MCF 10A (cell line): ENCODE results near the gene ST3GAL3. TPM values are rescaled to one million over a fixed set of nuclear protein-coding genes. Genes with fewer than 3 reads are reported as not detected.

Experiments used
- BruUV-seq: library from RNA; stranded (reverse); fragments of 400-500 nt; replicated peaks from 2 replicates; lab custom pipeline; 2021; lab: Mats Ljungman, UMichigan
- CTCF ChIA-PET: fragments of 300-600 bp; sonication (Branson Sonifier 250); formaldehyde crosslinking; extraction: SDS; loops from one replicate; lab custom pipeline; 2021; ENCODE audit warnings: antibody characterized with exemption, inconsistent platforms; lab: Yijun Ruan, JAX
- POLR2A ChIA-PET: fragments of 300-600, 350-650 bp; sonication (Branson Sonifier 250); formaldehyde crosslinking; extraction: SDS; loops from one replicate; lab custom pipeline; 2020; ENCODE audit warnings: antibody characterized with exemption, inconsistent platforms; lab: Yijun Ruan, JAX
- DNase-seq: peaks from one replicate; pipeline ENCODE4 v3.0.0-alpha.2; 2018; ENCODE audit not compliant: unreplicated experiment
- H3K27ac Mint-ChIP-seq: one replicate; pipeline ENCODE4 v1.8.0; 2022; ENCODE audit warnings: mild to moderate bottlenecking, low read depth, mixed read lengths; ENCODE audit not compliant: unreplicated experiment
- H3K27me3 Mint-ChIP-seq: one replicate; pipeline ENCODE4 v1.8.0; 2022; ENCODE audit warnings: mixed read lengths; ENCODE audit not compliant: insufficient read depth, unreplicated experiment
- H3K36me3 Mint-ChIP-seq: one replicate; pipeline ENCODE4 v1.8.0; 2022; ENCODE audit warnings: mild to moderate bottlenecking, moderate library complexity, mixed read lengths; ENCODE audit not compliant: insufficient read depth, unreplicated experiment
- H3K4me1 Mint-ChIP-seq: one replicate; pipeline ENCODE4 v1.8.0; 2022; ENCODE audit warnings: mixed read lengths; ENCODE audit not compliant: insufficient read depth, unreplicated experiment
- H3K4me3 Mint-ChIP-seq: one replicate; pipeline ENCODE4 v1.8.0; 2022; ENCODE audit warnings: mild to moderate bottlenecking, moderate library complexity, mixed read lengths; ENCODE audit not compliant: unreplicated experiment
- H3K9me3 Mint-ChIP-seq: one replicate; pipeline ENCODE4 v1.8.0; 2022; ENCODE audit warnings: mixed read lengths; ENCODE audit not compliant: unreplicated experiment
- CTCF ChIP-seq: fragments of 200-600 bp; IDR thresholded peaks from one replicate; pipeline ENCODE4 v1.8.0; 2022; ENCODE audit warnings: antibody characterized with exemption, mild to moderate bottlenecking; ENCODE audit not compliant: unreplicated experiment
- intact Hi-C: fragments of 100-400 bp; cut with micrococcal nuclease; formaldehyde crosslinking; loops from 2 replicates; pipeline ENCODE4 v1.14.1; 2022
- microRNA-seq: library from miRNA; unstranded; fragments of <30 nt; microRNA quantifications from one replicate; pipeline ENCODE4 v1.2.0, GENCODE V29; 2022
- total RNA-seq: library from RNA; stranded (reverse); gene quantifications from 2 replicates; pipeline ENCODE4 v1.2.3, GENCODE V29; 2022

ST3GAL3 gene
- total RNA-seq, 1 experiment from 2014 or later = 24.2 TPM

- H3K4me3 Mint-ChIP-seq = peak overlapping the region; percentile 63
- H3K4me1 Mint-ChIP-seq = peaks cover 55% of the 10 kb centered on the region
- H3K36me3 Mint-ChIP-seq = peaks cover 32% of the 10 kb centered on the region
- intact Hi-C loops = loop anchor here (2.0 kb wide), 2 partner anchors 24 to 218 kb away; no protein-coding TSS in a partner anchor
- H3K27me3 Mint-ChIP-seq = no peaks in the 10 kb centered on the region
- H3K27ac Mint-ChIP-seq = peak overlapping the region; percentile 10
- no peak for TF ChIP-seq CTCF
- DNase-seq = peak; percentile 64
- POLR2A ChIA-PET = interaction anchor here (0.7 to 1.2 kb wide), 6 partner anchors 9 to 233 kb away, joined by 3 to 5 read pairs (median 3); no protein-coding TSS in a partner anchor
- CTCF ChIA-PET = interaction anchor here (0.6 to 0.7 kb wide), 2 partner anchors 25 to 1023 kb away, joined by 3 read pairs; no protein-coding TSS in a partner anchor
- BruUV-seq = no TSS peak
- no peaks in the 10 kb centered on the region for H3K9me3 Mint-ChIP-seq
Measured at GRCh38 chr1:43980255-43981134, 273.2 kb downstream of the ST3GAL3 start.

Small RNAs within 50 kb of the gene (microRNA-seq; reads per million reads assigned to microRNA genes)
- not detected for gene MIR6079

Other genes with a start within 250 kb of the ST3GAL3 start
- gene PTPRF, start 176.7 kb upstream of the ST3GAL3 start, total RNA-seq = 67.2 and 87.1 TPM in 2 replicates
- 42.5 and 48.1 TPM in 2 replicates for gene KDM4A, start 57.4 kb upstream of the ST3GAL3 start, total RNA-seq
- gene ARTN, start 226.3 kb downstream of the ST3GAL3 start, total RNA-seq = 1.9 TPM in 2 replicates
- 23.9 and 31.4 TPM in 2 replicates for gene IPO13, start 239.4 kb downstream of the ST3GAL3 start, total RNA-seq